HepG2 (cell line): Measurements from ENCODE around the gene STPG2.

ENCODE experiments used
- ATF7 ChIP-seq, 2 experiments: fragments of 450-650 bp in 1 of 2; sonication (generic) in 1 of 2; formaldehyde crosslinking in 1 of 2; IDR thresholded peaks; 2 replicates each; pipeline versions ENCODE4 v1.4.0 to v1.6.1; 2016 to 2020; ENCODE audit warnings: antibody characterized with exemption in 1 of 2, mild to moderate bottlenecking in 1 of 2, missing genetic modification reagents in 1 of 2
- CTCF ChIP-seq: sonication (generic); formaldehyde crosslinking; IDR thresholded peaks from 2 replicates; pipeline ENCODE4 v1.5.0; 2020; ENCODE audit warnings: mild to moderate bottlenecking, missing genetic modification reagents, moderate library complexity
- GABPA ChIP-seq, 2 experiments: IDR thresholded peaks; 2 replicates each; pipeline ENCODE4 v1.6.1; 2011 to 2016; ENCODE audit warnings: low read depth in 2 of 2, low read length in 1 of 2, missing biosample characterization in 1 of 2, missing genetic modification characterization in 1 of 2
- KDM5A ChIP-seq: fragments of 200-600 bp; sonication (generic); IDR thresholded peaks from 2 replicates; pipeline ENCODE4 v1.7.0; 2018; ENCODE audit warnings: antibody characterized with exemption, mild to moderate bottlenecking, low read length, borderline replicate concordance
- MNT ChIP-seq: fragments of 450-650 bp; IDR thresholded peaks from 2 replicates; pipeline ENCODE4 v1.6.1; 2016
- NCOA2 ChIP-seq: sonication (generic); formaldehyde crosslinking; IDR thresholded peaks from 2 replicates; pipeline ENCODE4 v1.8.0; 2022; ENCODE audit warnings: inconsistent platforms
- PATZ1 ChIP-seq: sonication (generic); formaldehyde crosslinking; IDR thresholded peaks from 2 replicates; pipeline ENCODE4 v1.4.0; 2020; ENCODE audit warnings: missing genetic modification reagents
- PHF8 ChIP-seq: sonication (generic); formaldehyde crosslinking; IDR thresholded peaks from 2 replicates; pipeline ENCODE4 v1.5.0; 2020; ENCODE audit warnings: missing genetic modification reagents
- SALL2 ChIP-seq: sonication (generic); formaldehyde crosslinking; IDR thresholded peaks from 2 replicates; pipeline ENCODE4 v1.8.1; 2023; ENCODE audit warnings: mild to moderate bottlenecking, missing genetic modification reagents, inconsistent platforms
- SKIL ChIP-seq: sonication (generic); formaldehyde crosslinking; IDR thresholded peaks from 2 replicates; pipeline ENCODE4 v1.8.0; 2022; ENCODE audit warnings: missing genetic modification reagents, mild to moderate bottlenecking, moderate library complexity, borderline replicate concordance
- SNAPC5 ChIP-seq: sonication (generic); formaldehyde crosslinking; IDR thresholded peaks from 2 replicates; pipeline ENCODE4 v1.8.1; 2023; ENCODE audit warnings: mild to moderate bottlenecking, missing genetic modification reagents, borderline replicate concordance
- SRF ChIP-seq: IDR thresholded peaks from 2 replicates; pipeline ENCODE4 v1.6.1; 2011; ENCODE audit warnings: mild to moderate bottlenecking, low read depth, low read length, moderate library complexity
- TCF12 ChIP-seq, 2 experiments: fragments of 450-650 bp in 1 of 2; sonication (generic) in 1 of 2; formaldehyde crosslinking in 1 of 2; IDR thresholded peaks; 2 replicates each; pipeline versions ENCODE4 v1.6.1 to v1.8.0; 2017 to 2022; ENCODE audit warnings: antibody characterized with exemption in 1 of 2, mild to moderate bottlenecking in 1 of 2, missing genetic modification reagents in 1 of 2, moderate library complexity in 1 of 2
- ZNF367 ChIP-seq: sonication (generic); formaldehyde crosslinking; IDR thresholded peaks from 2 replicates; pipeline ENCODE4 v1.4.0; 2020; ENCODE audit warnings: missing genetic modification reagents, borderline replicate concordance

GRCh38 chr4:98143001-98143899, at the start of gene STPG2:
- TF ChIP-seq ATF7 (IDR thresholded peaks at IDR 0.05), result no peak
- no peak for TF ChIP-seq ATF7 (CRISPR knock-in tag; IDR thresholded peaks at IDR 0.05)
- peak; percentile 52 for TF ChIP-seq CTCF
- TF ChIP-seq GABPA (IDR thresholded peaks at IDR 0.05; ENCODE audit: low read depth, low read length), result peak; percentile 76
- TF ChIP-seq GABPA (CRISPR knock-in tag; IDR thresholded peaks at IDR 0.05; ENCODE audit: low read depth), result peak; percentile 94
- no peak for TF ChIP-seq SALL2
- 0 out of 2 replicates have a peak, but pooled peaks have one; percentile 11 for TF ChIP-seq SRF
- TF ChIP-seq MNT, result no peak
- peak; percentile 78 for TF ChIP-seq PHF8 (CRISPR knock-in tag)
- no peak for TF ChIP-seq NCOA2 (CRISPR knock-in tag)
- no peak for TF ChIP-seq ZNF367
- 0 out of 2 replicates have a peak, but pooled peaks have one; percentile 44 for TF ChIP-seq SNAPC5 (CRISPR knock-in tag)
- no peak for TF ChIP-seq TCF12 (IDR thresholded peaks at IDR 0.05)
- no peak for TF ChIP-seq TCF12 (CRISPR knock-in tag; IDR thresholded peaks at IDR 0.05)
- no peak for TF ChIP-seq KDM5A
- TF ChIP-seq SKIL (CRISPR knock-in tag), result no peak
- TF ChIP-seq PATZ1, result no peak
